HG02981 (cell line): ENCODE results near the gene PRR27.
"Not testable (repeated sequence)": the region's sequence is repeated elsewhere in the genome, so short reads cannot be mapped to it uniquely, and the experiment has no call there.

ENCODE experiments used
- ATAC-seq: cut with Tn5 transposase; IDR thresholded peaks from one replicate; pipeline ENCODE4 v1.9.1; 2021; ENCODE audit warnings: mild to moderate bottlenecking, moderate library complexity; ENCODE audit not compliant: unreplicated experiment

PRR27 gene

DNA sequence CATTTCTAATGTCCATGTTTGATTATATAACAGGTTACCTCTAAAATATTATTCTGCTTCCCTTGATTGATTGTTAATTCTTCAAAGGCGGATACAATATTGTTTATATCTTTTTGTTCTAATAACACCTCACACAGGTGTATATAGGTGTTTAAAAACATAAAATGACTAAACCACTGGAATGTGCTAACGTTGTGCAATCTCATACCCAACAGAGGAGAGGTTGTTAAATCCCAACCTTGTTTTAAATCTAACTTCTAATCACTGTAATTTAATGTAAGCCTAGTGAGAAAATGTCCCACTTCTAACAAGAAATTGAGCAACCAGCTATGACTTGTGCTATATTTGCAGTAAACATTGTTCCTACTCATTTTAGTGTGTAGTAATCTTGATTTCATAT is 42.8 kb downstream of the PRR27 start:
- no peak for ATAC-seq

- ATAC-seq = no peak
Observed at GRCh38 chr4:70197842-70198241, 43.8 kb downstream of the PRR27 start.

DNA sequence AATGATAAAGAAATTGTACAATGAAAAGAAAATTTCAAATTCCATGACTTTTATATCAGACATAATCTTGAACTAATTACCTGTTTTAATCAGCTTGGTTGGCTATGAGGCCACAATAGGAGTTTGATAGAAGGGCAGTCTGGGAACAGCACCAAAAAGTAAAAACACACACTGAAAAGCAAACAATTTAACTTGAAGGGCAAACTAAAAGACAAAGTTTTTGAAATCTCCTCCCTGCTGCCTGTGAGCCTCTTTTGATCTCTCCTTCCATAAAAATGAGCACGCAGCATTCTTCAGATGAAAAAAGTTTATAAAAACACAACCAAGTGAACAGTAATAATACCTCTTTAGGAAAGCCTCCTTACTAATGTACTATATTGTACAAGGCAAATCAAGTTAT is 49.6 kb downstream of the PRR27 start:
- no peak for ATAC-seq

- ATAC-seq = not testable (repeated sequence)
Observed at GRCh38 chr4:70212752-70213151, 58.7 kb downstream of the PRR27 start.
